Motor neuron (in vitro differentiated cells): ENCODE results near the gene CCK. TPM values are rescaled to one million over a fixed set of nuclear protein-coding genes. Genes with fewer than 3 reads are reported as not detected.

Source experiments
- ATAC-seq, 8 experiments: fragments of 200-7000 bp; cut with Tn5 transposase; replicated peaks in 6 of 8; 2 replicates each; pipeline ENCODE4 v1.8.0; 2021; ENCODE audit warnings: mild to moderate bottlenecking in 8 of 8, moderate library complexity in 8 of 8
- H3K27ac ChIP-seq, 2 donors: fragments of 250-450 bp; sonication (Bioruptor Pico); 2 replicates each; pipeline ENCODE4 v1.9.0; 2021; ENCODE audit warnings: antibody characterized with exemption in 2 of 2, mild to moderate bottlenecking in 2 of 2, moderate library complexity in 1 of 2
- H3K4me1 ChIP-seq, 2 donors: fragments of 250-450 bp; sonication (Bioruptor Pico); replicated peaks in 1 of 2; 2 replicates each; pipeline ENCODE4 v1.6.1; 2021; ENCODE audit warnings: antibody characterized with exemption in 2 of 2, mild to moderate bottlenecking in 2 of 2, moderate library complexity in 1 of 2
- H3K4me3 ChIP-seq, 5 donors: fragments of 250-450 bp; sonication (Bioruptor Pico); 2 replicates each; pipeline ENCODE4 v1.9.0; 2021; ENCODE audit warnings: antibody characterized with exemption in 5 of 5, mild to moderate bottlenecking in 5 of 5, moderate library complexity in 4 of 5
- WGBS, 10 experiments: fragments of 450-650 bp; shearing (Covaris generic); methylation state at CpG; one replicate each; pipeline ENCODE4 v1.0.0; 2022; 5-methylcytosine and 5-hydroxymethylcytosine counted together
- in situ Hi-C, 9 experiments: fragments of 400-800 bp; cut with MboI; loops; one replicate each; pipeline ENCODE4 v1.15.0; 2021; ENCODE audit warnings: low sequenced_read_pairs in 9 of 9, low pct_unique_long_range_greater_than_20kb in 2 of 9; ENCODE audit not compliant: unreplicated experiment in 9 of 9
- total RNA-seq, 8 experiments: library from RNA; unstranded; fragments of 300-600 nt; gene quantifications; 2 replicates each; pipeline versions ENCODE4 v1.2.3 to v1.2.4, GENCODE V29; 2022

Gene CCK
- total RNA-seq, 8 experiments from 2014 or later: 0.22 to 30.8 (median 1.6) TPM; not detected in 4

GRCh38 chr3:42229942-42230688, 35.9 kb downstream of the CCK start:
- Histone ChIP-seq H3K27ac (no peak overlapping the region), H3K4me3 (no peak overlapping the region), H3K4me1 (no peaks in the 10 kb centered on the region)
- ATAC-seq: peak in 6 of 8 experiments; percentile 25 to 85 (median 72)
- in situ Hi-C loops: loop anchor here in 7 of 9 experiments (10.0 to 25.0 kb wide), 4 partner anchors 207 to 315 kb away; no protein-coding TSS in a partner anchor
- 0 to 80% (median 36%) methylated on average over 1 to 4 of the region's 14 CpGs; no CpG with 5 or more reads in 3 of the 10 experiments for WGBS, 10 experiments

DNA sequence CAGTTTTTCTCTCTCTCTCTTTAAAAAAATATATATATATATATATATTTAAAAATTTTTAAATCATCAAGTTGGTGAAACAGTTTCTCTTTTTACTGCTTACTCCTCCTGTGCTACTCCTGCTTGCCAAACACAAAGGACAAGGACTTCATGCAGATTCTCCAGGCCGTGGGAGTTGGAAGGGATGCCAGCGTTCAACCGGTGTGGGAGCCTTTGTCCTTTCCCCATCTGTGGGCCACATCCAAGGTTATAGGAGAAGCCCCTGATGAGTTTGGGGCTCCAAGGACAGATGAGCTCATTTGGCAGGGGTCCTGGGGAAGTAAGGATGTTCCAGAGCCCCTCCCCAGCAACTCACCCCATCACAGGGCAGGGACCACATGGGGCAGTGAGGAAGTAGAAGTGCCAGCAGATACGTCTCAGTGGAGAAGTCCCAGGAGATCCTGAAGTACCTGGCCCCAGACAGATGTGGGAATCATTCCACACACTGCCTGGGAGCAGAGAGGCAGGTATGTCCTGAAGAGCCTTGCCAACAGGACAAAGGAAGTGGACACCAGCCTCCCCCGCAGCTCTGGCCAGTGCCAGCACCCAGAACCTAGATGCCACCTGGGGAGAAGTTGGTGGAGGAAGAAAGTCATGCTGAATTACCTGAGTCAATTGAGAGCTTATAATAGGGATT, 36.6 kb downstream of the CCK start:
- Histone ChIP-seq H3K4me1 (no peaks in the 10 kb centered on the region), H3K4me3 (no peak overlapping the region), H3K27ac (no peak overlapping the region)
- 40 to 100% (median 84%) methylated on average over 1 to 4 of the region's 5 CpGs; no CpG with 5 or more reads in 6 of the 10 experiments for WGBS, 10 experiments
- in situ Hi-C loops: loop anchor here in 6 of 9 experiments (10.0 to 25.0 kb wide), 3 partner anchors 208 to 315 kb away; no protein-coding TSS in a partner anchor
- peak in 3 of 8 experiments; percentile 13 to 45 (median 19) for ATAC-seq

DNA sequence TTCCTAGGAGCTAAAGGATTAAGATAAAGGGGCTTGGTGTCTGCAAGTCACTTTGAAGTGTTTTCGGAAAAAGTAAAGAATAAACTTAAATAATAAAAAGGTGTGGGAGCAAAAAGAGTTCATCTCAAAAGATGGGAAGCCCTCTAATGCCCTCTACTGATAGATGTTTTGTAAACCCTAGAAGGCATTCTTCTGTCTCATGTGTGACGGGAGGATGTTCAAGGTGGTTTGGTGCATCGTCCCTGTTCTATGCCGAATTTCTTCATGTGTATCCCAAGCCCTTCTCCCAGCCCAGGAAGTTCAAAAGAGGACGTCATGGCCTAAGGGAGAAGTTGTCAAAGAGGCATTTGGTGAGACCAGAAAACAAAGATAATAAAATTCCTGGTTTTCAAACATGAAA, 37.2 kb downstream of the CCK start:
- WGBS, 10 experiments: 17 to 71% (median 51%) methylated on average over 1 to 5 of the region's 5 CpGs; no CpG with 5 or more reads in 1 of the 10 experiments
- in situ Hi-C loops: loop anchor here in 6 of 9 experiments (10.0 to 25.0 kb wide), 3 partner anchors 209 to 316 kb away; no protein-coding TSS in a partner anchor
- Histone ChIP-seq H3K27ac (no peak overlapping the region), H3K4me3 (no peak overlapping the region), H3K4me1 (no peaks in the 10 kb centered on the region)
- ATAC-seq: no peak

DNA sequence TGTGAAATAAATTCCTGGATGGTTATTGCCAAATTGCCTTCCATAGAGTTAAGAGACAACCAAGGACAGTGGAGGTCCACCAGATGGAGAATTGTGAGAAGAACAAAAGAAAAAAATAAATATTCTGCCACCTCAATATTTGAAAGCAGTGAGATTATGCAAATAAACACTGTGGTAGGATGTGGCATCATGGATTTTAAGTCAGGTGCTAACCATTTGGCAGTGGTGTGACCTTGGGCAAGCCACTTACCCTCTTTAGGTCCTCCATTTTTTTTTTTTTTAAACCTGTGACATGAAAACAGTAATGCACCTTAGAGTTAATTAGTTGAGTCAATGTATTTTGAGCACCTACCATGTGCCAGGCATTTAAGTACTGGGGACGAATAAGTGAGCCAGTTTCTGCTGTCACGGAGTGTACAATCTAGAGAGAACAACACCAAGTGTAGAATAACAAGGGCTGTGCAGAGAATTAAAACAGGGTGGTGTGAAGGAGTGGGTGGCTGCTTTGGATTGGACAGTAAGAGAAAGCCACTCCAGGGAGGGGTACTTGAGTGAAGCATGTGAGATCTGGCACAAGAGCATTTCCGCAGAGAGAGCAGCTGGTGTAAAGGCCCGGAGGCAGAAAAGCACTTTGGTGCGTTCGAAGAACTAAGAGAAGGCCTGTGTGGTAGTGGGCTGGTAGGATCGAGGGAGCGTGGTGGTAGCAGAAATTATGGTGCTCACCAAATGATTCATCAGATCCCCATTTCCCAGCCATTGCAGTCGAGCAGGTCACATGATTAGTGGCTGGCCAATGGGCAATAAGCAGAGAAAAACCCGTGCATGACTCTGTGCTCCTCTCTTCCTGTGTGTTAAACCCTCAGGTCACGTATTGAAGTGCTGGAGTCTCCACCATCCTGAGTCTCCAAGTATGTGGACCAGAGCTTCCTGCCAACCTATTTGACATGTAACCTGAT, 39.2 kb downstream of the CCK start:
- Histone ChIP-seq H3K27ac (no peak overlapping the region), H3K4me1 (no peaks in the 10 kb centered on the region), H3K4me3 (no peak overlapping the region)
- WGBS, 10 experiments: 50 to 91% (median 79%) methylated on average over 2 to 9 of the region's 11 CpGs; no CpG with 5 or more reads in 2 of the 10 experiments
- no peak for ATAC-seq
- in situ Hi-C loops: loop anchor here in 6 of 9 experiments (10.0 to 25.0 kb wide), 3 partner anchors 211 to 318 kb away; no protein-coding TSS in a partner anchor

- no peak for ATAC-seq
- no peak overlapping the region for H3K27ac ChIP-seq
- WGBS, 10 experiments: 59 to 98% (median 93%) methylated on average over 1 to 5 of the region's 5 CpGs; no CpG with 5 or more reads in 2 of the 10 experiments
- in situ Hi-C loops: loop anchor here in 6 of 9 experiments (10.0 to 25.0 kb wide), 3 partner anchors 212 to 319 kb away; no protein-coding TSS in a partner anchor
- no peaks in the 10 kb centered on the region for H3K4me1 ChIP-seq
- H3K4me3 ChIP-seq: no peak overlapping the region
Measured at GRCh38 chr3:42225486-42226363, 40.3 kb downstream of the CCK start.

- peak in 2 of 8 experiments; percentile 37 to 57 for ATAC-seq
- no peak overlapping the region for H3K4me3 ChIP-seq
- 59 to 98% (median 81%) methylated on average over 2 to 12 of the region's 12 CpGs for WGBS, 10 experiments
- H3K27ac ChIP-seq: no peak overlapping the region
- in situ Hi-C loops: loop anchor here in 6 of 9 experiments (10.0 to 25.0 kb wide), 5 partner anchors 113 to 320 kb away; no protein-coding TSS in a partner anchor
- no peaks in the 10 kb centered on the region for H3K4me1 ChIP-seq
Measured at GRCh38 chr3:42224658-42225421, 41.1 kb downstream of the CCK start.

GRCh38 chr3:42224178-42224577, 41.8 kb downstream of the CCK start:
- Histone ChIP-seq H3K4me3 (no peak overlapping the region), H3K4me1 (no peaks in the 10 kb centered on the region), H3K27ac (no peak overlapping the region)
- WGBS, 10 experiments: 43 to 100% (median 79%) methylated on average over 1 to 7 of the region's 9 CpGs; no CpG with 5 or more reads in 2 of the 10 experiments
- in situ Hi-C loops: loop anchor here in 2 of 9 experiments (10.0 to 25.0 kb wide), 3 partner anchors 112 to 321 kb away; no protein-coding TSS in a partner anchor
- no peak for ATAC-seq

- Histone ChIP-seq H3K4me1 (no peaks in the 10 kb centered on the region), H3K4me3 (no peak overlapping the region), H3K27ac (no peak overlapping the region)
- in situ Hi-C loops: loop anchor here in 2 of 9 experiments (10.0 to 25.0 kb wide), 3 partner anchors 111 to 322 kb away; no protein-coding TSS in a partner anchor
- 98 to 100% (median 100%) methylated on average over 1 to 7 of the region's 31 CpGs; no CpG with 5 or more reads in 7 of the 10 experiments for WGBS, 10 experiments
- no peak for ATAC-seq
Measured at GRCh38 chr3:42222942-42223693, 42.9 kb downstream of the CCK start.

GRCh38 chr3:42220436-42221121, 45.4 kb downstream of the CCK start:
- in situ Hi-C loops: loop anchor here in 2 of 9 experiments (10.0 to 25.0 kb wide), 3 partner anchors 108 to 324 kb away; no protein-coding TSS in a partner anchor
- peak in 3 of 8 experiments; percentile 65 to 92 (median 72) for ATAC-seq
- H3K4me3 ChIP-seq: no peak overlapping the region
- H3K27ac ChIP-seq: no peak overlapping the region
- no peaks in the 10 kb centered on the region for H3K4me1 ChIP-seq
- 87 to 97% (median 93%) methylated on average over 6 to 13 of the region's 17 CpGs; no CpG with 5 or more reads in 5 of the 10 experiments for WGBS, 10 experiments

DNA sequence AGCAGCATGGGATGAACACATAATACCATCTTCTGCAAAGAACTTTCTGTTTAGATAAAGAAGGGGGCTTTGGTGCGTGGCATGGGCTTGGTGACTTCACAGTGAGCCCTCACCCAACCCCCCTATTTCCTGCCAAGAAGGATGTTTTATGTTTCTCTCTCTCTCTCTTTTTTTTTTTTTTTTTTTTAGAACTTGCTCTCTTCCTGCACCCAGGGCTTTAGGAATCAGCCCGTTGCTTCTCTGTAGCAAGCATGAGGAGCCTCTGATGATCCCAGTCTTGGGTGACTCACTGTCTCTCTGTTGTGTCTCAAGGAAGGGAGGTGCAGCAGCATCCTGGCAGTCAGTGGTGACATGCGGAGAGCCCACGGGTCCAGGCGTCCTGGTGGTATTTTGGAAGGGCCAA, 49.1 kb downstream of the CCK start:
- WGBS, 10 experiments: 0 to 100% (median 83%) methylated on average over 1 to 5 of the region's 5 CpGs
- in situ Hi-C loops: loop anchor here in 2 of 9 experiments (25.0 kb wide), 2 partner anchors 105 to 305 kb away; no protein-coding TSS in a partner anchor
- Histone ChIP-seq H3K27ac (no peak overlapping the region), H3K4me3 (no peak overlapping the region), H3K4me1 (no peaks in the 10 kb centered on the region)
- peak in 4 of 8 experiments; percentile 35 to 88 (median 59) for ATAC-seq
